Hindlimb muscle (tissue), 1 donor: ENCODE results near the gene TNFRSF18. TPM values are rescaled to one million over a fixed set of nuclear protein-coding genes. Genes with fewer than 3 reads are reported as not detected.

Source experiments
- DNase-seq: peaks from one replicate; pipeline ENCODE4 v3.0.0-alpha.2; 2013
- polyA plus RNA-seq: library from polyadenylated mRNA; unstranded; fragments of 120-200 nt; gene quantifications from one replicate; pipeline ENCODE4 v1.2.1, GENCODE V29; 2013; ENCODE audit not compliant: insufficient read length

TNFRSF18 gene
- polyA plus RNA-seq, 1 donor, result 4.1 TPM

DNA sequence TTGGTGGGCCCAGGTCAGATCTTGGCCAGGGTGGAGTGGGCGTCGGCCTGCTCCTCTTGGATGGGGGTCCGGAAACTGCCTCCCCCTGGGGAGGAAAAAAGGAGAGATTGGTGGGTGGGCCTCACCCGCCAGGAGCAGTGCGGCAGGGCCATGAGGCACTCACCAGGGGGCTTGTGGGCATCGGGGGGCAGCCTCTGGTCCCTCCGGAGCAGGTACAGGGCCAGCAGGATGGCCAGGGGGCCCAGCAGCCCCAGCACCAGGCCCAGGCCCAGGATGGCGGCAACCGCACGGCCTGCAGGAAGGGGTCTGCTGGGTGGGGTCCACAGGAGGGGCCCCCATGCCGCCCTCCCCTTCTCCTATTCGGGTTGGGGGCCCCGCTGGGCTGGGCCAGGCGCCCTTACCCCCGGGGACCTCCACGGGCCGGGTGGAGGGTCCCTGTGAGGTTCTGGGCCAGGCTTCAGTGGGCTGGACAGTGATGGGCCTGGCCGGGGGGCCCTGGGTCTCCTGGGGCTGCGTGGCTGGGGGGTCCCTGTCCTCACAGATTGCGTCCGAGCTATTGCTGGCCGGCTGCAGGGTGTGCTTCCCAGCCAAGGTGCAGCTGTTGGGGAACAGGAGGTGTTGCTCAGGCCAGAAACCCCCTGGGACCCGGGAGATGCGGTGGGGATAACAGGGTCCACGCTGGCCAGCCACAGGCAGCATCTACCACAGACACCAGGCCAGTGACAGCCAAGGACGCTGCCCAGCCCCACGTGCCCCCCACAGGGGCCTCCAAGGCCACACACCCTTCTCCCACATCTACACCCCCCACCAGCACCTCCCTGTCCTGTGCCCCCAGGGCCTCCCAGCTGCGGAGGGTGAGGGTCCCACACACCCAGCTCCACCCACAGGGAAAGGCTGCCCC lies 5.4 kb upstream of the TNFRSF18 start:
- DNase-seq, result no peak

DNA sequence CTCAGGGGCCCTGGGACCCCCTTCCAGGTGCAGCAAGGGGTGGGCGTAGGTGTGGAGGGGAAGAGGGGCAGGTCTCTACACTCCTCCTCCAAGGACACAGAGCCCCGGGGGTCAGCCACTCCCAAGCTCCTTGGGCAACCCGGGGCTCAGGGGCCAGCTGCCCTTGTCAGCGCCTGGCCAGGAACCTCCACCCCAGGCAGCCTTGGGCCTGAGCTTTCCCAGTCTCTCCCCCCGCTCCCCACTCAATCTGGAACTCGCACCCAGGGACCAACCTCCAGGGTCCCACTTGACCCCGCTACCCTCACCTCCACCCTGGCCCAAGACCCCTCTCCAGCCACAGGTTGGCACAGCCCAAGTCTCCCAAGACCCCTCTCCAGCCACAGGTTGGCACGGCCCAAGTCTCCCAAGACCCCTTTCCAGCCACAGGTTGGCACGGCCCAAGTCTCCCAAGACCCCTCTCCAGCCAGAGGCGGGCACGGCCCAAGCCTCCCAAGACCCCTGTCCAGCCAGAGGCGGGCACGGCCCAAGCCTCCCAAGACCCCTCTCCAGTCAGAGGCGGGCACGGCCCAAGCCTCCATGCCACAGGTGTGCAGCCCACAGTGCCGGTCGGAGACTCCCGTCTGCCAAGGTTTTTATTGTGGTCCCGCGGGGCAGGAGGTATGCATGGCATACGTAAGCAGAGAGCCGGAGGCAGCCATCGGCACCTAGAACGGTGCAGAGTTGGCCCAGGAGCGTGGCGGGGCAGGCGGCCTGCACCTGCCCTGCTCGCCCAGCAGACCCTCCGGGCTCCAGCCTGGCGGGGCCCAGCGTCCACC lies 4.5 kb upstream of the TNFRSF18 start:
- DNase-seq, result no peak

DNA sequence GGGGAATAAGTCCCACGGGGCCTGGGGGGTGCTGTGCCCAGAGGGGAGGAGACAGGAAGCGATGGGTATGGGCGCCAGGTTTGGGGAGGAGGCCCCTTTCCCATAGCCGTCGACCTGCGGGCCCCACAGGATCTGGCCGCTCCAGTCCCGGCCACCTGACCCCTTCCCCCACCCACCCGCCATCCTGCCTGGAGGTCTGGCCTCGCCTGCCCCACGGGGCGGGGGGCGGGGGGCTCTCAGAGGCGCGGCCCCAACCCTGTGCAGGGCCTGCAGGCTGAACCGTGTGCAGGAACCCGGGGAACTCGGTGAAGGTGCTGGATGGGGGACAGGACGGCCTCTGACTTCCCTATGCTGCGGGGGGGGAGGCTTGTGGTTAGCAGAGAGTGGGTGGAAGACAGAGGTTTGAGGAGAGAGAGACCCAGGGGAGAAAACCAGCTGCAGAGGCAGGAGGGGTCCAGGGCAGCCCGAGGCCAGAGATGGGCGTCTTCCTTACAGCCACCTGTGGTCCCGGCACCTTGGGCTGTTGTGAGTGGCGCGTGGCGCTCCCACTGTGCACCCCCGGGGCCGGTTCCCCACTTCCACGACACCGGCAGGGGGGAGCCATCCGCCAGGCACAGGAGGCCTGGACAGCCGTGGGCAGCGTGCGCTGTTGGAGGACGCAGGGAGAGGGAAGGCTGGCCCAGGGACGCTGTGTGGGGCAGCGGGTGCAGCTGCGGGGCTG lies 2.5 kb upstream of the TNFRSF18 start:
- no peak for DNase-seq

DNA sequence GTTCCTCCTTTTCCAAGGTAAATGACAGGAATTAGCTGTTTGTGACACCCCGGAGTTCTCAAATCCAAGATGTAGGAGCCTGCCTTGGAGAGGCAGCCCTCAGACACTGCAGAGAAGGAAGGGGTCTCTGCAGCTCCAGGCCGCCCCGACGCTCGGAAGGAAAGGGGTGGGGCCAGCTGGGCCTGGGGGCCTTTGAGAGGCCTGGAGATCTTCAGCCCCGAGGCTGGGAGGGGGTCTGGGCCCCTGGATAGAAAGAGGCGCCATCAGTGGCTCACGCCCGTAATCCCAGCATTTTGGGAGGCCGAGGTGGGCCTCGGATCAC lies 1.1 kb upstream of the TNFRSF18 start:
- no peak for DNase-seq

DNA sequence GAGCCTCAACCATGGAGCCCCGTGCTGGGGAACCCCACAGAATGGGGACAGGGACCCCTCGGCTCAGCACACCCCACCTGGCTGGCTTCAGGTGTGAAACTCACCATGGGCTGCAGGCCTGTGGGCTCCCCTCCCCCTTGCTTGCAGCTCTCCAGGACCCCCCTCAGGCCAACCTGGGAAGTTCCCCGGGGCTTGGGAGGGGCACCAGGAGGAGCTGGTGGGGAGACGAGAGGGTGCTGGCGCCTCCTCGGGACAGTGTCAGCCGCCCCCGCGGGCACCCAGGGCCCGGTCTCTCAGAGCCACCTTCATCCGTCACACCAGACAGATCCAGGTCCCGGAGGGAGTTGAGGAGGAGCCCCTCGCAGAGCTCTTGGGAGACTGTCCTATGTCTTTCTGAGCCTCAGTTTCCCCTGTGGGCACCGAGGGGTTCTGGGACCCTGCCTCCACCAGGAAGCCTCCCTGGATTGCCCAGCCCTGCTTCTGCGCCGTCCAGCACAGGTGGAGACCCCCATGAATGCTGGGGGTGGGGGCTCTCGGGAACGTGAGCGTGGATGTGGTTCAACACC lies 657 bp upstream of the TNFRSF18 start:
- no peak for DNase-seq

DNA sequence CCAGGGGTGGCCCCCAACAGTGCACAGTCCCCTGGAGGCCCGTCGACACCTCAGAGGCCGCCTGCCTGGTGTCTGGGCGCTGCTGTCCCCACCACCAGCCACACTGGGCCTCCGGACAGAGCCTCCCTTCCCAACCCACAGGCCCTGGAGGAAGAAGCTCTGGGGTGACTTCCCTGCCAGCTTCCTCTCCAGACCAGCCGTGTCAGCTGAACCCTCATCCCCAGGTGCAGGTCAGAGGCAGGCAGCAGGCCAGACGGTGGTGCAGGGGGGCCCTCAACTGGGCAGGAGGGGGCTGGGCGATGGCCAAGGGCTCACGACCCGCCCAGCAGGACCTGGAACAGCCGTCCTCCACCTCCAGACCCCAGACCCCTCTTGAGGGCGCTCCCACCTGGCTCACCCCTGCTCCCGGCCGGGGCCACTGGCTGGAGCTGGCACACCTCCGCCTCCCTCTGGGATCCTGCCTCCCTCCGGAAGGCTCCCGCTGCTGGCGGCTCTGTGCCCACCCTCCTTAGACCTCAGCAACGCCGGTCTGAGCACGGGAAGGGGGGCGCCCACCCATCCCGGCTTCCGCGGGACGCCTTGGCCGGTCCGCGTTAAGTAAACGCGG lies 520 bp downstream of the TNFRSF18 start:
- no peak for DNase-seq

DNA sequence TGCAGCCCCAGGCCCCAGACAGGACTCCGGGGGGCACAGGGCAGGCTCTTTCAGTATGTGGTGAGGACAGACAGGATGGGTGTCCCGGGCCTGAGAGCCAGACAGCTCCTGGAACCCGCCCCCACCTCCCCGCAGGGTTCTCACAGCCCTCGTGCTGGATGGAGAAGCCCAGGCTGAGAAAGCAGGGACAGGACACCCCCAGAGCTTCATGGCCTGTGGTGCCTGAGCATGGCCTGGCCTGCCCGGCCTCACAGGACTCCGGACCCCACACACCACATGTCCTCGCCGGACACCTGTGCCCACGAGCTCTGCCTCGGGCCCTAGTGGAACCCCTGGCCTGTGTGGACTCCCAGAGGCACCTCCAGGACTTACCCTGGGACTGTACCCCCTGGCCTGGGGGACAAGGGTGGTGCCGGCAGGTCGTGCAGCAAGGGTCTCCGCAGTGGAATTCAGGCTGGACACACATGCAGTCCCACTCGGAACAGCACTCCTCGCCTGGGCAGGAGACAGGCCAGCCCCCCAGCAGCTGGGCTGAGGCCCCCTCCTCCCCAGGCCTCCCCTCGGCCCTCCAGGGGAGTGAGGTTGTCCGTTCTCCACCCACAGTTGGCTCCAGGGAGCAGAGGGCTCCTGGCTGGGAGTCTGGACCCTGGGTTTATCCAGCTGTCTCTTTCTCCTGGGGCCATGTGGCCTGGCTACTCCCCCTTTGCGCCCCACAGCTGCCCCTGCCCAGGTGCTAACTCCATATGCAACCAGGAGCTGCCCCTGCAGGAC lies 1.2 kb downstream of the TNFRSF18 start:
- DNase-seq, result no peak

GRCh38 chr1:1204425-1204920 lies 1.9 kb downstream of the TNFRSF18 start:
- DNase-seq, result no peak

DNA sequence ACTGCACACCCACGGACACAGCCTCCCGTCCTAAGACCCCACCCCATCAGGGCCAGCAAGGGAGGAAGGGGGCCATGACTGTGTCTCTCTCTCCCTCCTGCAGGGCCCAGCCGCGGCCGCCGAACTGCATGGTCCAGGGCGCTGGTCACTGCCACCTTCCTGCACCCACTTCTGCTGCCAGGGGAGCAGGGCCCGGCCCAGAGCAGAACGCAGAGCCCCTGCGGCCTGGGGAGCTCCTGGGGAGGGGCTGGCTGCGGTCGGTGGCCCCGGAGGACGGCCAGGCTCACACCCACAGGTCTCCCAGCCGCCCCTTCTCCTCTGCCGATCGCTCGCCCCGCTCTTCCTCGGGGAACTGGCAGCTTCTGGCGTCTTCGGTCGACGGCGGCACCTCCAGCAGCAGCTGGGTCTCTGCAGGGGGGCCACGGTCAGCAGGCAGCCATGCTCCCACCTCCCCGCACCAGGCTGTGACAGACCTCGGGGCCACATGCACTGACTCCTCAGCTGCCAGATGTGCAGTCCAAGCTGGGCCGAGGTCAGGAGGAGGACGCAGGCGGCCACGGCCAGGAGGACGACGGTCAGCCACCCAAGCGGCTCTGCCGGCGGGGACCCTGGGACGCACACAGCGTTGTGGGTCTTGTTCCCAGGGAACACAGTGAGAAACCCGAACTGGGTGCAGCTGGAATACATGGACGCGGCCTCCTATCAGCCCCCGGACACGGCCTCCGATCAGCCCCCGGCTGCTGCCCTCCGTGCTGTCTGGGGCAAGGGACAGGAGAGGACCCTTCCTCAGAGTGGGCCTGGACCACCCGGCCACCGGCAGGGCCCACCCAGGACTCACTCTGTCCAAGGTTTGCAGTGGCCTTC lies 2.6 kb downstream of the TNFRSF18 start:
- DNase-seq, result no peak

DNA sequence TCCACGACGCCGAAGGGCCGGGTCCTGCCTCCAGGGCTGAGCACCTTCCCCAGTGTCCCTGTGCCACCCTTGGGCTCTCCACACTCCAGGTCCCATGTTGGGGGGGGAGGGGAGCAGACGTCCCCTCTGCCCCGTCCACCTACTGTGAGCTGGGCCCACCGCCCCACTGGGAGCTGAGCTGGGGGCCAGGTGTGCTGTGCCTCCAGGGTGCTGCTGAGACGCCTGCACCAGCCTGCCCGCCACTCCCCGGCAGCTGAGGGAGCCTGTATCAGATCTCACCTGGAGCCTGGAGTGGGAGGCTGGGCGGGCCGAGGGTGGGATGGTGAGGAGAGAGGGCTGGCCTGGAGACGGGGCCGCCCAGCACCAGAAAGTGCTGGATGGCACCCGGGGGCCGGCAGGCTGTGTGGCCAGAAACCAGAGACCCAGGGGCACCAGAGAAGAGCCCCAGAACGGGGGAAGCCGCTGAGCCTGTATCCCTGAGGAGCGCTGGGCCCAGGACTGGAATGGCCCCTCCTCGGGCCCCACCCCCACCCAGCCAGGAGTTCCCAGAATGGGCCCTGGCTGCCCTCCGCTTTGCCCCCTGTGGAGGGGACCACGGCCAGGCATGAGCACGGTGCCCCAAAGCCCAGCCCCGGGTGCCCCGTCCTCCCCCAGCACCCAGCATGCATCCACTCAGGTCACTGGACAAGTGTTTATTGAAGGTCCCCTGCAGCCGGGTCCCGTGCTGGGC lies 3.4 kb downstream of the TNFRSF18 start:
- no peak for DNase-seq

GRCh38 chr1:1200876-1201810 lies 5.2 kb downstream of the TNFRSF18 start:
- peak; percentile 82 for DNase-seq

GRCh38 chr1:1199961-1200875 lies 6.2 kb downstream of the TNFRSF18 start:
- no peak for DNase-seq

DNA sequence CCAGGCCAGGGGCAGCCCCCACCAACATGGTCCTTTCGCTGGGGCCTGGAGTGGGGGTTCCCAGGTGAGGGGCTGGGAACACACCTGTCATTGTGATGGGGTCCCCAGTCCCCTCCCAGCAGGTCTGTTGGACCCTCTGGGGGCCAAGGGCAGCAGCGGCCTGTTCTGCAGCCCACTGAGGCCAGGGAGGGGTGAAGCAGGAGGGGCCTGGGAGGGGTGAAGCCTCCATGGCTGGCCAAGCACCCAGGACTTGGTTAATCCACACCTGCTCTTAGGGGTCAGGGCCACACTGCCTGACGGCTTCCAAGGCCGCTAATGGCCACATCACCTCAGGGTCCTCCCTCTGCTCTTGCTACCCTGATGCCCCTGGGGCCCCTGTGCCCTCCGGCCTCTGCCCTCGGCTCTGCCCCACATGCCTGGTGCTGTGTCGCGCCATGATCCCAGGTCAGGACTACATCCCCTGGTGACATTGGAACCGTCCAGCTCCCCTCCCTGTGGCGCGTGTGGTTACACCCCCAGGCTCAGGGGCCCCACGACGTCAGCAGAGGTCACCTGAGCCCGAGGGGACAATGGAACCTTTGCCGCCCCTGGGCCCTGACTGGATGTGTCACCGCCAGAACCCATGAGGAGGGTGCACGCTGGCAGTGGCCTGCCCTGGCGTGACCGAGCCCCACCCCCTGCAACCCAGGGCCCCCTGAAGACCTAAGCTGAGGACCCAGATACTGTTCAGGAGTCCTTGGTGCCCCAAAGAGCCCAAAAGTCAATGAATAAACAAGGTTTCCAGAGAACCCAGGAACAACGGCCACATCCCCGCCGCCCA lies 7.0 kb downstream of the TNFRSF18 start:
- DNase-seq, result no peak

DNA sequence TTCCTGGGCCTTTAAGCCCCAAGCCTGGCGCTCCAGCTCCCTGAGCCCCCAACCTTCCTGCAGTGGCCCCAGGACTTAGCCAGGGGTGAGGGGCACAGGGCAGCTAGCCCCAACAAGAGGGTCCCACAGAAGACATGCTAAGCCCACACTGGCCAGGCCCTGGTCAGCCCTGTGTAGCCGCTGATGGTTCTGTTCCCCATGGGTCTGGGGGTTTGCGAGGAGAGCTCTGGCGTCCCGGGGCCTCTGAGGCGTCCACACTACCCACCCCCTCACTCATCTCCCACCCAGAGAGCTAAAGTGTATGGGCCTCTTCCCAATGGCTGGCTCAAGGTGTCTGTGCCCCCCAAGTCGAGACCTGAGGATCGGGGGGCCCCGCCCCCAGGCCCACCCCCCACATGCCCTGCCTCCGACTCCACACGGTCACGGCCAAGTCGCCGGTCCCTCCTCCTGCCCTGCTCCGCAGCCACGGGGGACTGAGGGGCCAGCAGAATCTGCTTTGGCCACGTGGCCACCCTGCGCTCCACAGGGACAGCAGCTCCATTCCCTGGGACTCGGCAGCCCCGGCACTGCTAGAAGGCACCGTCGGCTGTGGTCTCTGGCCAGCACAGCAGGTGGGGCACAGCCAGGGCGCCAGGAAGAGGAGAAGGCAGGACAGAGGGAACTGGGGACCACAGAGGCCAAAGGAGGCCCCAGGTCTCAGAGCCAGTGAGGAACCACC lies 7.8 kb downstream of the TNFRSF18 start:
- DNase-seq, result no peak

DNA sequence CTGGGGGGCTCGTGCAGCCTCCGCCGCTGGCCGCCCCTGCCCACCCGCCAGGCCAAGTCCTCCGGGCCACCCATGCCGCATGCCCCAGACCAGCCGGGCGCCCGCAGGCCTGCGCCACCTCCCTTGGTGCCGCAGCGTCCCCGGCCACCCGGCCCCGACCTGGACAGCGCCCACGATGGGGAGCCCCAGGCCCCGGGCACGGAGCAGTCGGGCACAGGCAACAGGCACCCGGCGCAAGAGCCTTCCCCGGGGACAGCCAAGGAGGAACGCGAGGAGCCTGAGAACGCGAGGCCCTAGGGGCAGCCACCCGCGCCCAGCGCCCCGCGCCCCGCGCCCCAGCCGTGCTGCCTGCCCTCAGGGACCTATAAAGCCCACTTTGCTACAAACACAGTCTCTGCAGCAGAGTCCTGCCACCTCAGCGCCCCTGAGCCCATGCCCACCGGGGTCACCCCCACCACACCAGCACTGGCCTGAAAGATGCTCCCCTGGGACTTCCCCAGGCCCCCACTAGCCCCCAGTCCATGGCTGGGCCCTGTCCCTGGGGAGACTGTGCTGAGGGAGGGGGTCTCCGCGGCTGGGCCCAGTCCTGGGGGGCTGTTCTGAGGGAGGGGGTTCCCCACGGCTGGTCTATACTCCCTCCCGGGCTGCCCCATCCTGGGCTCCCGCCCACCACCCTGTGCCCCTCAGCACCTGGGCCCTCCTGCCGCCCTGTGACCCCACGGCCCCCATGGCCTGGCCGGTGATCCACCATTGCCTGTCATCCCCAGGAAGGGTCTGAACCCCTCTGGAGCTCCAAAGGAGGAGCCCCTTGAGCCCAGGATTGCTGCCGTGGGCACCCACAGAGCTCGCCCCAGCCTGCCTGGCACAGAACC lies 8.6 kb downstream of the TNFRSF18 start:
- no peak for DNase-seq
